ENCODE data around the gene KIFC1.
"Not testable (repeated sequence)": the region's sequence is repeated elsewhere in the genome, so short reads cannot be mapped to it uniquely, and the experiment has no call there.

The KIFC1 gene

GRCh38 chr6:33377171-33377570 is 14.5 kb upstream of the KIFC1 start:
- DNase-seq = no peak

- DNase-seq = not testable (repeated sequence)
Measured at GRCh38 chr6:33379184-33379583, 12.4 kb upstream of the KIFC1 start.

- DNase-seq = no peak
Measured at GRCh38 chr6:33380272-33380981, 11.2 kb upstream of the KIFC1 start.

- DNase-seq = no peak
Measured at GRCh38 chr6:33383427-33384185, 8.0 kb upstream of the KIFC1 start.

GRCh38 chr6:33384581-33385020 is 7.0 kb upstream of the KIFC1 start:
- DNase-seq = no peak

- no peak for DNase-seq
Measured at GRCh38 chr6:33390173-33390572, 1.4 kb upstream of the KIFC1 start.

- no peak for DNase-seq
Measured at GRCh38 chr6:33390767-33391277, 801 bp upstream of the KIFC1 start.

- DNase-seq = no peak
Measured at GRCh38 chr6:33391922-33392594, 435 bp downstream of the KIFC1 start.

- DNase-seq = no peak
Measured at GRCh38 chr6:33392595-33392948, 949 bp downstream of the KIFC1 start.

- no peak for DNase-seq
Measured at GRCh38 chr6:33392979-33393378, 1.4 kb downstream of the KIFC1 start.

GRCh38 chr6:33397541-33397940 is 5.9 kb downstream of the KIFC1 start:
- no peak for DNase-seq

GRCh38 chr6:33398601-33399000 is 7.0 kb downstream of the KIFC1 start:
- not testable (repeated sequence) for DNase-seq

- not testable (repeated sequence) for DNase-seq
Measured at GRCh38 chr6:33399881-33400280, 8.3 kb downstream of the KIFC1 start.

GRCh38 chr6:33404884-33405283 is 13.3 kb downstream of the KIFC1 start:
- DNase-seq = no peak

- no peak for DNase-seq
Measured at GRCh38 chr6:33405386-33405940, 13.8 kb downstream of the KIFC1 start.

GRCh38 chr6:33406126-33406525 is 14.5 kb downstream of the KIFC1 start:
- no peak for DNase-seq

- DNase-seq = no peak
Measured at GRCh38 chr6:33407132-33407718, 15.6 kb downstream of the KIFC1 start.

GRCh38 chr6:33410050-33410710 is 18.6 kb downstream of the KIFC1 start:
- DNase-seq = peak; percentile 98

GRCh38 chr6:33410711-33411631 is 19.3 kb downstream of the KIFC1 start, which contains the start of gene PHF1:
TSS of gene PHF1 (plus strand) at chr6:33411014. CDS start at chr6:33412264, 1,250 bp downstream.
- DNase-seq = peak; percentile 89

GRCh38 chr6:33411632-33412005 is 20.0 kb downstream of the KIFC1 start:
- DNase-seq = no peak
